ENCODE measurements around the gene ZDHHC21.

Gene ZDHHC21

GRCh38 chr9:14693251-14693861 lies at the start of gene ZDHHC21:
ZDHHC21 (minus strand) TSS chr9:14693432; CDS start chr9:14674340, 19,092 bp downstream.
- peaks cover 16% of the 10 kb centered on the region for H3K27me3 Mint-ChIP-seq
- H3K27ac Mint-ChIP-seq = peak within 1 kb of the TSS; percentile 98 to 100
- DNase-seq (peak; percentile 64 to 72), ATAC-seq (peak; percentile 90)
- peaks cover 17% of the 10 kb centered on the region for H3K4me1 Mint-ChIP-seq
- H3K9me3 Mint-ChIP-seq = no peaks in the 10 kb centered on the region
- H3K4me3 Mint-ChIP-seq = peak within 1 kb of the TSS; percentile 97 to 98

GRCh38 chr9:14741369-14741768 lies 48.1 kb upstream of the ZDHHC21 start:
- no peak for DNase-seq
- ATAC-seq = no peak
- no peaks in the 10 kb centered on the region for H3K9me3 Mint-ChIP-seq
- H3K4me3 Mint-ChIP-seq = no peak overlapping the region
- H3K4me1 Mint-ChIP-seq = no peaks in the 10 kb centered on the region
- no peak overlapping the region for H3K27ac Mint-ChIP-seq
- peaks cover 7% of the 10 kb centered on the region for H3K27me3 Mint-ChIP-seq

GRCh38 chr9:14733133-14733532 lies 39.9 kb upstream of the ZDHHC21 start:
- Mint-ChIP-seq H3K4me3 (no peak overlapping the region), H3K4me1 (no peaks in the 10 kb centered on the region), H3K9me3 (no peaks in the 10 kb centered on the region), H3K27ac (no peak overlapping the region), H3K27me3 (peaks cover 26% of the 10 kb centered on the region)
- DNase-seq = no peak
- no peak for ATAC-seq

- Mint-ChIP-seq H3K27ac (no peak overlapping the region), H3K27me3 (peaks cover 18% of the 10 kb centered on the region)
Observed at GRCh38 chr9:14731294-14731981, 38.2 kb upstream of the ZDHHC21 start.

GRCh38 chr9:14730461-14730898 lies 37.2 kb upstream of the ZDHHC21 start:
- DNase-seq (no peak), ATAC-seq (no peak)
- no peaks in the 10 kb centered on the region for H3K9me3 Mint-ChIP-seq

More at GRCh38 chr9:14731294-14731981, 38.2 kb upstream of the ZDHHC21 start:
- H3K9me3 Mint-ChIP-seq = no peaks in the 10 kb centered on the region
- DNase-seq = no peak
- no peak overlapping the region for H3K4me3 Mint-ChIP-seq
- ATAC-seq = no peak
- no peaks in the 10 kb centered on the region for H3K4me1 Mint-ChIP-seq

GRCh38 chr9:14723301-14723700 lies 30.1 kb upstream of the ZDHHC21 start:
- H3K4me3 Mint-ChIP-seq = no peak overlapping the region

More at GRCh38 chr9:14730461-14730898, 37.2 kb upstream of the ZDHHC21 start:
- H3K4me3 Mint-ChIP-seq = no peak overlapping the region
- H3K4me1 Mint-ChIP-seq = no peaks in the 10 kb centered on the region
- H3K27ac Mint-ChIP-seq = no peak overlapping the region
- peaks cover 14% of the 10 kb centered on the region for H3K27me3 Mint-ChIP-seq

GRCh38 chr9:14722391-14723035 lies 29.3 kb upstream of the ZDHHC21 start, which contains the start of gene CER1:
CER1 (minus strand) TSS chr9:14722733; CDS start chr9:14722672, 61 bp downstream.
- Mint-ChIP-seq H3K4me1 (no peaks in the 10 kb centered on the region), H3K4me3 (no peak within 1 kb of the TSS), H3K27ac (no peak within 1 kb of the TSS), H3K9me3 (no peaks in the 10 kb centered on the region), H3K27me3 (peaks cover 34% of the 10 kb centered on the region)
- DNase-seq (no peak), ATAC-seq (no peak)

More at GRCh38 chr9:14723301-14723700, 30.1 kb upstream of the ZDHHC21 start:
- Mint-ChIP-seq H3K9me3 (no peaks in the 10 kb centered on the region), H3K27me3 (peaks cover 34% of the 10 kb centered on the region), H3K27ac (no peak overlapping the region), H3K4me1 (no peaks in the 10 kb centered on the region)
- DNase-seq = no peak
- no peak for ATAC-seq

- ATAC-seq = no peak
Observed at GRCh38 chr9:14719231-14719923, 26.1 kb upstream of the ZDHHC21 start.

GRCh38 chr9:14715102-14715501 lies 21.9 kb upstream of the ZDHHC21 start:
- DNase-seq (no peak), ATAC-seq (no peak)
- no peak overlapping the region for H3K4me3 Mint-ChIP-seq
- peaks cover 42% of the 10 kb centered on the region for H3K27me3 Mint-ChIP-seq
- H3K9me3 Mint-ChIP-seq = peaks cover 4 to 5% of the 10 kb centered on the region in 2 donors
- peaks cover 6% of the 10 kb centered on the region for H3K4me1 Mint-ChIP-seq
- H3K27ac Mint-ChIP-seq = no peak overlapping the region

More at GRCh38 chr9:14719231-14719923, 26.1 kb upstream of the ZDHHC21 start:
- Mint-ChIP-seq H3K4me3 (no peak overlapping the region), H3K27me3 (peaks cover 26% of the 10 kb centered on the region), H3K4me1 (no peaks in the 10 kb centered on the region), H3K27ac (no peak overlapping the region), H3K9me3 (no peaks in the 10 kb centered on the region)
- DNase-seq = no peak

GRCh38 chr9:14713187-14713767 lies 20.0 kb upstream of the ZDHHC21 start:
- H3K4me1 Mint-ChIP-seq = peaks cover 6% of the 10 kb centered on the region
- no peak overlapping the region for H3K4me3 Mint-ChIP-seq
- no peak overlapping the region for H3K27ac Mint-ChIP-seq
- DNase-seq (no peak), ATAC-seq (no peak)
- H3K9me3 Mint-ChIP-seq = peaks cover 5 to 16% of the 10 kb centered on the region in 2 donors
- H3K27me3 Mint-ChIP-seq = peaks cover 45% of the 10 kb centered on the region

- Mint-ChIP-seq H3K9me3 (peaks cover 12 to 27% of the 10 kb centered on the region in 2 donors), H3K4me3 (no peak overlapping the region), H3K27ac (peak overlapping the region in 1 of 2 donors; percentile 37), H3K27me3 (peaks cover 58% of the 10 kb centered on the region), H3K4me1 (peaks cover 6% of the 10 kb centered on the region)
- DNase-seq (no peak), ATAC-seq (peak; percentile 57)
Observed at GRCh38 chr9:14710804-14711203, 17.6 kb upstream of the ZDHHC21 start.

- no peak overlapping the region for H3K27ac Mint-ChIP-seq
Observed at GRCh38 chr9:14706530-14707140, 13.4 kb upstream of the ZDHHC21 start.

GRCh38 chr9:14705079-14705478 lies 11.8 kb upstream of the ZDHHC21 start:
- no peak overlapping the region for H3K27ac Mint-ChIP-seq
- DNase-seq = no peak
- peaks cover 19 to 38% of the 10 kb centered on the region in 2 donors for H3K9me3 Mint-ChIP-seq
- H3K4me1 Mint-ChIP-seq = no peaks in the 10 kb centered on the region
- H3K27me3 Mint-ChIP-seq = peaks cover 31% of the 10 kb centered on the region
- no peak for ATAC-seq
- H3K4me3 Mint-ChIP-seq = no peak overlapping the region

More at GRCh38 chr9:14706530-14707140, 13.4 kb upstream of the ZDHHC21 start:
- Mint-ChIP-seq H3K4me3 (no peak overlapping the region), H3K4me1 (peaks cover 6% of the 10 kb centered on the region), H3K27me3 (peaks cover 43% of the 10 kb centered on the region), H3K9me3 (peaks cover 23 to 44% of the 10 kb centered on the region in 2 donors)
- no peak for ATAC-seq
- DNase-seq = no peak

GRCh38 chr9:14704281-14704680 lies 11.0 kb upstream of the ZDHHC21 start:
- no peak for ATAC-seq
- H3K4me1 Mint-ChIP-seq = no peaks in the 10 kb centered on the region
- H3K4me3 Mint-ChIP-seq = no peak overlapping the region
- H3K9me3 Mint-ChIP-seq = peaks cover 18 to 35% of the 10 kb centered on the region in 2 donors
- no peak overlapping the region for H3K27ac Mint-ChIP-seq
- DNase-seq = no peak
- H3K27me3 Mint-ChIP-seq = peaks cover 26% of the 10 kb centered on the region
